Colon (tissue), 2 donors: Measurements from ENCODE around the gene C6orf52.

Experiments
- FAIRE-seq: peaks from 2 replicates; lab custom pipeline; 2012; peaks lifted over from hg19 to GRCh38; lab: Jason Lieb, UNC
- donor health status: control.
- donor health status: control.

C6orf52 gene

GRCh38 chr6:10644225-10644624 lies 50.2 kb downstream of the C6orf52 start:
- no peak for FAIRE-seq

GRCh38 chr6:10643201-10643651 lies 51.2 kb downstream of the C6orf52 start:
- no peak for FAIRE-seq

GRCh38 chr6:10641528-10641927 lies 52.9 kb downstream of the C6orf52 start:
- FAIRE-seq, result no peak

- no peak for FAIRE-seq
These were observed 54.0 kb downstream of the C6orf52 start for GRCh38 chr6:10640412-10640811.

- FAIRE-seq, result no peak
These were observed 61.2 kb downstream of the C6orf52 start for GRCh38 chr6:10633216-10633615.

- FAIRE-seq, result no peak
These were observed 64.2 kb downstream of the C6orf52 start for GRCh38 chr6:10630178-10630577.

- no peak for FAIRE-seq
These were observed 66.6 kb downstream of the C6orf52 start for GRCh38 chr6:10627800-10628199.

- FAIRE-seq, result no peak
These were observed 68.2 kb downstream of the C6orf52 start for GRCh38 chr6:10626154-10626741.

GRCh38 chr6:10624836-10625235 lies 69.6 kb downstream of the C6orf52 start:
- no peak for FAIRE-seq

- FAIRE-seq, result no peak
These were observed 72.6 kb downstream of the C6orf52 start for GRCh38 chr6:10621847-10622246.
